GM19452 (cell line): ENCODE measurements around the gene FAM241A.
"Not testable (repeated sequence)": the region's sequence is repeated elsewhere in the genome, so short reads cannot be mapped to it uniquely, and the experiment has no call there.

Source experiments
- ATAC-seq: cut with Tn5 transposase; IDR thresholded peaks from one replicate; pipeline ENCODE4 v1.9.1; 2021; ENCODE audit not compliant: unreplicated experiment

The FAM241A gene

DNA sequence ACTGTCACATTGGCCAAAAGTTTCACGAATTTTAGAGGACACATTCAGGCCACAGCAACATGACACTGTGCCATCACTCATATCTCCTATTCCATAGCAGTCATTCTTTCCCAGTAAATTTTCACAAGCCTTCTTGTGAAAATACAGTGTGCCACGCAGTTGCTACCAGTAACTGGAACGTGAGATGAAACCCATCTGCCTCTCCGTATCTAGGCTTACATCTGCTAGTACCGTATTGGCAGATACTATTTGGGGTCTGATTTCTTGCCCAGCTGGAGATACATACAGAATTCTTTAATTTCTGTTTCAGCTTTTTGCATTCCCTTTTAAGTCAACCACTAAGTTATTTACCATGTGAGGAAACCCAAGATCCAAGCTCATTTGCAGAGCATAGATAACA lies 8.7 kb upstream of the FAM241A start:
- no peak for ATAC-seq

DNA sequence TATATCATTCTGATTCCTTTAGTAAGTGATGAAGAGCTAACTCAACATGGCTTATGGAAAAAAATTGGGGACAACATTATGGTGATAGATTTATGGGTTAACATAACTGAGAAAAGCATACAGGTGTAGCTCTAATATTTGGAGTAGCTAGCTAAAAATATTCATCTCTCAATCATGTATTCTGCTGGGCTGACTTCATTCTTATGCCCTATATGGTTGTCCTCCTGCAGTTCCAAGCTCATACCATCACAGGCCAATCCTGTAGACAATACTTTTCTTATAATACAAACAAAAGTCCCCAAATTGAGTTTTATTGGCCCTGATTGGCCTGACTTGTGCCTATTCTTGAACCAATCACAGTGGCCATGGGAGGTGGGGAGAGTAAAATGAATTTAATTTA lies 6.7 kb upstream of the FAM241A start:
- ATAC-seq: no peak

- ATAC-seq: no peak
Measured at GRCh38 chr4:112140536-112140935, 4.7 kb upstream of the FAM241A start.

DNA sequence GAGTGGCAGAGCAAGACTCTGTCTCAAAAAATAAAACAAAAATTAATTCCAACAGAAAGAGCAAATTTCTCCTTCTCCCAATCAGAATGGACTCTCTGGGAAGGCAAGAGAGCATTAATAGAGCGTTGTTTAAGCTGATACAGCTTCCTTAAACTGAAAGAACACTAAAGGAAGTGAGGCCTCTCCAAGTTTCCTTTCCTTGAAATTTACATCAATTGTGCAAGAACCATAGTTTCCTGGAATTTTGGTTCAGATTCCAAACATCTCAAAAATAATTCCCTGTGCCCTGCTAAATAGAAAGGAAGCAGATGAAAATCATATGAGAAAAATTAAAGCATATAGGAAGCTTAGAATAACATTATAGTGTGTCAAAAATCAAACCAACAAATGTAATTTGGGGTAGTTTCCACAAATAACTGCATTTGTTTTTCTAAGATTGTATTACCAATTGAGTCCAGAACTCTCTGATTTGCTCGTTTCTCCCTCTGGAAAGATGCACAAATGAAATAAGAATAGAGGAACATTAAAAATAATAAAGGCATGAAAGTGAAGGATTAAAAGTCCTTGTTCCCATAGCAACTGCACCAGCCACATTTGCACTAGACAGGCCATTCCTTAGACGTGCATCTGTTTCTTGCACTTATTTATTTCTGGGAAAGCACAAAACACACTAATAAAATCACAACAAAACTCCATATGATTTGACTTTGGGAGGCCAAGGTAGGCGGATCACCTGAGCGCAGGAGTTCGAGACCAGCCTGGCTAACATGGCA lies 3.7 kb upstream of the FAM241A start:
- ATAC-seq: no peak

GRCh38 chr4:112142182-112142581 lies 3.1 kb upstream of the FAM241A start:
- ATAC-seq: no peak

DNA sequence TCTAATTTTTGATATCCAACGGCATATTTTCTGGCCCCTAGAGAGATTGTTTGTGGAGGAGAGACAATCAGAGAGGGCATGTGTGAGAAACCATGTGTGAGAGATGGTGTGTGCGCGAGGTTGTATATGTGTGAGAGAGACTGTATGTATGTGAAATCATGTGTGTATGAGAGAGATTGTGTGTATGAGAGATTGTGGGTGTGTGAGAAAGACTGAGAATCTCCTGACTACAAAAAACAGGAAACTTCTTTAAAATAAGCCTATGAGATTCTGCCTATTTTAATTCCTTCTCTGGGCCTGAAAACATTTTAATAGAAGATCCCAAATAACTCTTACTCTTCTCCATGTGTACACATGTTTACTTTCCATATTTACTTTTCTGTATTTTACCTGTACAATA lies 1.5 kb upstream of the FAM241A start:
- no peak for ATAC-seq

- ATAC-seq: no peak
Measured at GRCh38 chr4:112144546-112145325, 518 bp upstream of the FAM241A start.

- peak; percentile 54 for ATAC-seq
Measured at GRCh38 chr4:112145790-112146501, 692 bp downstream of the FAM241A start.

- no peak for ATAC-seq
Measured at GRCh38 chr4:112146502-112146813, 1.2 kb downstream of the FAM241A start.

DNA sequence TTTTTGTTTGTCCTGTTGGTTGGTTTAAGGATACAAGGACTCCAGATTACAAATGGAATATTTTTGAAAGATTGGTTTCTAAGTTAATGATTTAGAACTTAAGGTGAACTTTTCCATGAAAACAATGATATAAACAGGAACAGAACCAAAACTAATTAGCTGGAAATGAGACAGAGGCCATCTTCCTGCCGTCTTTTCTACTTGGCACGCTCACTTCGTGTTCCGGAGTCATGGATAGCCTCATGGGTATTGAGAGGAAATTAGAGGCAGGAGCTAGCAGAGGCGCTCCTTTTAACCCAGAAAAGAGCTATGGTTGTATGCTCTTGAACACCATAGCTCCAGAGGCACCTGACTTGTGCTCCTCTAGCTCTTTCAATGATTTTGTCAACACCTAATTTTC lies 2.4 kb downstream of the FAM241A start:
- ATAC-seq: no peak

GRCh38 chr4:112150920-112151319 lies 5.7 kb downstream of the FAM241A start:
- no peak for ATAC-seq

DNA sequence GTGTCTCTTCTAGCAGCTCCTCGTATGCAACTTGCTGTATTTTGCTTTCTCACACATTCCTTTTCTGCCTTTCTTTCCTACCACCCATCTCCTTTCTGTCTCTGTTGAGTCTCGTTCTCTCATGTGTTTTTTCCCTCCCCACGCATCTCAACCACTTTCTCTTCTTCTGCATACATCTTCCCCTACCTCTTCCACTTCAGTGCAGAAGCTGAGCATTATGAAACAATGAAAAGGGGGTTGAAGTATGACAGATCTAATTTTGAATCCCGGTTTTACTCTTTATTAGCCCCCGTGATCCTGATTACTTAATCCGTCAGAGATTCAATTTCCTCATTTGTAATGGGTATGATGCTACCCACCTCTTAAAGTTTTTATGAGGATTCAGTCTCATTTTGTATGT lies 7.3 kb downstream of the FAM241A start:
- no peak for ATAC-seq

DNA sequence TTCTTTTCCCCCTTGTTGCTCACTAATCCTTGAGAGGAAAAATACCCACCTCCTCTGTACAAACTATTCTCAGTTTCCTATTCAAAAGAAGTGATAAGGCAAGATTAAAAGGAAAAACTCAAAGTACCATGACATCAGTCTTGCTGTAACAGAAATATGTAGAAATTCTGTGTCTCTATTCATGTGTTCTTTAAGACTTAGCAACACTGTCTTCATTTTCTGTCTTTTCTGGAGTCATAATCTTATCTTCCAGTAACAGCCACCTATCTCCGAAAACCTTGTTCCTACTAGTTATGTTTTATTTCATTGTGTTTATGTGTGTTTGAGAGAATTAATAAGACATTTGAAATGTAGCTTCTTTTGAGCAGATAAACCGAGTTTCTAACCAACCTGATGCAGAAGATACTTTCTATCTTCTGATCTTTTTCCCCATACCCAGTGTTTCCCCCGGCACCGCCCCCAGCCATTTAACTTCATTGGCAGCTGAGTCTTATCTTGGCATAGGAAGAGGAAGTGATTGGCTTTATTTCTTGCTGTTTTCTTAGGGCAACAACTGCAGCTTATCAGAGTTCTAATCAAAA lies 8.0 kb downstream of the FAM241A start:
- no peak for ATAC-seq

- ATAC-seq: no peak
Measured at GRCh38 chr4:112156112-112156511, 10.9 kb downstream of the FAM241A start.

- ATAC-seq: no peak
Measured at GRCh38 chr4:112156553-112156952, 11.3 kb downstream of the FAM241A start.

DNA sequence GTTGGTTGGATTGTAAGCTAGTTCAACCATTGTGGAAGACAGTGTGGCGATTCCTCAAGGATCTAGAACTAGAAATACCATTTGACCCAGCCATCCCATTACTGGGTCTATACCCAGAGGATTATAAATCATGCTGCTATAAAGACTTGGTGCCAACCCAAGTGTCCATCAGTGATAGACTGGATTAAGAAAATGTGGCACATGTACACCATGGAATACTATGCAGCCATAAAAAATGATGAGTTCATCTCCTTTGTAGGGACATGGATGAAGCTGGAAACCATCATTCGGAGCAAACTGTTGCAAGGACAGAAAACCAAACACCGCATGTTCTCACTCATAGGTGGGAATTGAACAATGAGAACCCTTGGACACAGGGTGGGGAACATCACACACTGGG lies 18.5 kb downstream of the FAM241A start:
- ATAC-seq: not testable (repeated sequence)

DNA sequence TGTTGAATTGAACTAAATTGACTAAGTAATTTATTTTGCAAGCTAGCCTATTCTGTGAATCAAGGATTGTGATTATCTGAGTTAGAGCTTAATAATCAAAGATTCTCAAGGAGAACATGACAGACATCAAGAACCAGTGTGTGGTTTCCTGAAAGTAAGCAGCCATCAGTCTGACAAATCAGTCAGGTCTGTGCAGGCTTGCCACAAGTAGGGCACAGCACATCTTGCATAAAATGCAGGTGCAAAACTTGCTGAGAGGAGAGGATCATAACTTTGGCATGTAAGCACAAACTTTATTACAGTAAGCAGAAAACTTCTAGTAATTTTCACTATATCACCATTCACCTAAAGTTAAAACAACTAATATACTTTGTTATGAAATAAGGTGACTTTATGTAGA lies 22.5 kb downstream of the FAM241A start:
- no peak for ATAC-seq

DNA sequence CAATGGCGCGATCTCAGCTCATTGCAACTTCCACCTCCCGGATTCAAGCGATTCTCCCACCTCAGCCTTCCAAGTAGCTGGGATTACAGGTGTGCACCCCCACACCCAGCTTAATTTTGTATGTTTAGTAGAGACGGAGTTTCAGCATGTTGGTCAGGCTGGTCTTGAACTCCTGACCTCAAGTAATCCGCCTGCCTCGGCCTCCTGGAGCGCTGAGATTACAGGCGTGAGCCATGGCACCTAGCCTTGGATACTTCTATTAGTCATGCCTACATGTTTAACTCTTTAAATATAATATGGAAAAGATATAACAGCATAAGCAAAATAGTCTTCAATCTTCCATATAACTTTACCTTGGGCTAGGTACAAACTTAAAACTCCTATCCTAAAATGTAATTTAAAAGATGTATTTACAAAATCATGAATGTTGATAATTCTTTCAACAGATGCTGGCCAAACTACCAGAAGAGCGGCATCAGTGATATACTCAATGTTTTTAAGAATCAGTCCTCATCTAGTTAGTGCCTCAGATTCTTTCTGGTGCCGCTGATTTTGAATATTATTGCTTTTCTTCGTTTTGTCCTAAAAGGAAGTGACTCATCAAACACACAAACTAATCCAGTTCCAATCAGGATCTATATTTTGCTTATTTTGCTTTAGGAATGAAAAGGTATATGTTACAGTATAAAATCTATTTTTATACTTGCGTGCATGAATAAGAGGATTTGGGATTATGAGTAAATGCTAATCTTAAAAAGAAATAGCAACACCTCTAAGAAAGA lies 23.7 kb downstream of the FAM241A start:
- no peak for ATAC-seq

DNA sequence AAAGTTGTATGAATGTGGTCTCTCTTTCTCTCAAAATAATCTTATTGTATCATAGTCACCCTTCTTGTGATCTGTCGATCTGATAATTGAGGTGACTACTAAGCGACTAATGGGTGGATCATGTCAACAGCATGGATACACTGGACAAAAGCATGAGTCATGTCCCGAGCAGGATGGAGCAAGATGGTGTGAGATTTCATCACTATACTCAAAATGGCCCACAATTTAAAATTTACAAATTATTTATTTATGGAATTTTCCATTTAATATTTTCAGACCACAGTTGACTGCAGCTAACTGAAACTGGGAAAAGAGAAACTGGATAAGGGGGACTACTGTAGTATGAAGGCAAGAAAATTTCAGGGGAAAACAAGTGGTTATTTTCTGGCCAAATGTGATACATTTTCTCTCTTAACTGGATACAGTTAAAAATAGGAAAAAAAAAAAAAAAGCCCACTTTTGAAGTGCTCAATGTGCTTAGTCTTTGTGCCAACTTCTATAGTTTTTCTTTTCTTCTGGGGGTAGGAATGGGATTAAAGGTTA lies 25.3 kb downstream of the FAM241A start:
- no peak for ATAC-seq

DNA sequence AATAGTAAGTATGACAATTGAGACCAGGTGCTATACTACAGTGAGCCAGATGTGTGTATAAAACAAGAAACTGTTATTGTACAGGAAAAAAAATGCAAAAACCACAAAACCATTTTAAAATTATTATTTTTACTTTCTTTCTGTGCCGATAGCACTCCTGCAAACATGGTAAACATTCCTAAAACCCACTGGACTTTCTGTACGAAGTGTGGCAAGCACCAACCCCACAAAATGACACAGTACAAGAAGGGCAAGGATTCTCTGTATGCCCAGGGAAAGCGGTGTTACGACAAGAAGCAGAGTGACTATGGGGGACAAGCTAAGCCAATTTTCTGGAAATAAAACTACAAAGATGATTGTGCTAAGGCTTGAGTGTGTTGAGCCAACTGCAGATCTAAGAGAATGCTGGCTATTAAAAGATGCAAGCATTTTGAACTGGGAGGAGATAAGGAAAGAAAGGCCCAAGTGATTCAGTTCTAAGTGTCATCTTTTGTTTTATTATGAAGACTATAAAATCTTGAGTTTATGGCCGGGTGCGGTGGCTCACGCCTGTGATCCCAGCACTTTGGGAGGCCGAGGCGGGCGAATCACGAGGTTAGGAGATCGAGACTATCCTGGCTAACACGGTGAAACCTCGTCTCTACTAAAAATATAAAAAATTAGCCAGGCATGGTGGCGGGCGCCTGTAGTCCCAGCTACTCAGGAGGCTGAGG lies 26.0 kb downstream of the FAM241A start:
- not testable (repeated sequence) for ATAC-seq
